ENCODE measurements around the gene CCSER2.

GRCh38 chr10:84289521-84290200 is 38.7 kb upstream of the CCSER2 start:
- TF ChIP-seq EP300 (IDR thresholded peaks at IDR 0.05) (no peak), CTCF (IDR thresholded peaks at IDR 0.05) (no peak)

Measured in A549 (cell line).